Activated CD8-positive, alpha-beta T cell treated with anti-CD3 and anti-CD28 coated beads for 36 hours (primary cell): Measurements from ENCODE around the gene TGFB1I1. TPM values are rescaled to one million over a fixed set of nuclear protein-coding genes. Genes with fewer than 3 reads are reported as not detected.
A peak's percentile ranks its signal among the peaks of the same experiment; 100 is the strongest.

Experiments
- ATAC-seq: fragments of 200-7000 bp; cut with Tn5 transposase; one replicate; pipeline ENCODE4 v1.10.0; 2021; ENCODE audit warnings: mild to moderate bottlenecking, moderate library complexity
- CTCF ChIA-PET: fragments of 350-600 bp; sonication (Branson Sonifier 250); formaldehyde crosslinking; loops from one replicate; lab custom pipeline; 2021; ENCODE audit warnings: antibody characterized with exemption; lab: Charles Lee
- POLR2A ChIA-PET: fragments of 350-600 bp; sonication (Branson Sonifier 250); formaldehyde crosslinking; loops from one replicate; lab custom pipeline; 2021; ENCODE audit warnings: antibody characterized with exemption; lab: Charles Lee
- DNase-seq: peaks from one replicate; pipeline ENCODE4 v3.0.0-alpha.2; 2020
- H3K27ac Mint-ChIP-seq: one replicate; pipeline ENCODE4 v1.8.0; 2021; ENCODE audit warnings: mild to moderate bottlenecking, mixed read lengths
- H3K27me3 Mint-ChIP-seq: one replicate; pipeline ENCODE4 v1.8.0; 2021; ENCODE audit warnings: mixed read lengths
- H3K36me3 Mint-ChIP-seq: one replicate; pipeline ENCODE4 v1.8.0; 2021; ENCODE audit warnings: low read depth, mixed read lengths
- H3K4me1 Mint-ChIP-seq: one replicate; pipeline ENCODE4 v1.8.0; 2021; ENCODE audit warnings: low read depth, mixed read lengths
- H3K4me3 Mint-ChIP-seq: one replicate; pipeline ENCODE4 v1.8.0; 2021; ENCODE audit warnings: mild to moderate bottlenecking, moderate library complexity, mixed read lengths
- H3K9me3 Mint-ChIP-seq: one replicate; pipeline ENCODE4 v1.8.0; 2021; ENCODE audit warnings: mixed read lengths
- intact Hi-C: fragments of 100-400 bp; cut with micrococcal nuclease; formaldehyde crosslinking; loops from one replicate; pipeline ENCODE4 v1.10.0; 2022
- total RNA-seq, 2 experiments: library from RNA; stranded (reverse); gene quantifications; one replicate each; pipeline ENCODE4 v1.2.3, GENCODE V29; 2021
- TF ChIP-seq, protein P1 (sequence below): fragments of 200-600 bp; IDR thresholded peaks from one replicate; pipeline ENCODE4 v1.8.0; 2022; ENCODE audit warnings: antibody characterized with exemption, mild to moderate bottlenecking

Gene TGFB1I1
- total RNA-seq, 2 experiments from 2014 or later = 0.92 to 1.2 TPM

DNA sequence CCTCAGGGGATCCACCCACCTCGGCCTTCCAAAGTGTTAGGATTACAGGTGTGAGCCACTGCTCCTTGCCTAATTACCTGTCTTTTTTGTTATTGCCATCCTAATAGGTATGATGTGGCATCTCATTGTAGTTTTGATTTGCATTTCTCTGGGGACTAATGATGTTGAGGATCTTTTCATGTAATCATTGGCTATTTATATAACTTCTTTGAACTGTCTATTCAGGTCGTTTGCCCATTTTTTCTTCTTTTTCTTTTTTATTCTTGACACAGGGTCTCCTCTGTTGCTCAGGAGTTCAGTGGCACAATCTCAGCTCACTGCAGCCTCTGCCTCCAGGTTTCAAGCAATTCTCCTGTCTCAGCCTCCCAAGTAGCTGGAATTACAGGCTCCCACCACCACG lies 1.3 kb upstream of the TGFB1I1 start:
- ChIA-PET CTCF (interaction anchor here (10.2 kb wide), 1 partner anchor 11 kb away, joined by 70 read pairs; the partner anchor contains the start of gene ARMC5), POLR2A (no interaction called here)
- ATAC-seq (no peak), DNase-seq (no peak)
- Mint-ChIP-seq H3K4me3 (no peak overlapping the region), H3K9me3 (no peaks in the 10 kb centered on the region), H3K27me3 (peaks cover 19% of the 10 kb centered on the region), H3K27ac (no peak overlapping the region), H3K4me1 (peaks cover 15% of the 10 kb centered on the region), H3K36me3 (peaks cover 12% of the 10 kb centered on the region)
- intact Hi-C loops = no loop called here
- TF ChIP-seq, protein P1, sequence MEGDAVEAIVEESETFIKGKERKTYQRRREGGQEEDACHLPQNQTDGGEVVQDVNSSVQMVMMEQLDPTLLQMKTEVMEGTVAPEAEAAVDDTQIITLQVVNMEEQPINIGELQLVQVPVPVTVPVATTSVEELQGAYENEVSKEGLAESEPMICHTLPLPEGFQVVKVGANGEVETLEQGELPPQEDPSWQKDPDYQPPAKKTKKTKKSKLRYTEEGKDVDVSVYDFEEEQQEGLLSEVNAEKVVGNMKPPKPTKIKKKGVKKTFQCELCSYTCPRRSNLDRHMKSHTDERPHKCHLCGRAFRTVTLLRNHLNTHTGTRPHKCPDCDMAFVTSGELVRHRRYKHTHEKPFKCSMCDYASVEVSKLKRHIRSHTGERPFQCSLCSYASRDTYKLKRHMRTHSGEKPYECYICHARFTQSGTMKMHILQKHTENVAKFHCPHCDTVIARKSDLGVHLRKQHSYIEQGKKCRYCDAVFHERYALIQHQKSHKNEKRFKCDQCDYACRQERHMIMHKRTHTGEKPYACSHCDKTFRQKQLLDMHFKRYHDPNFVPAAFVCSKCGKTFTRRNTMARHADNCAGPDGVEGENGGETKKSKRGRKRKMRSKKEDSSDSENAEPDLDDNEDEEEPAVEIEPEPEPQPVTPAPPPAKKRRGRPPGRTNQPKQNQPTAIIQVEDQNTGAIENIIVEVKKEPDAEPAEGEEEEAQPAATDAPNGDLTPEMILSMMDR = no peak

DNA sequence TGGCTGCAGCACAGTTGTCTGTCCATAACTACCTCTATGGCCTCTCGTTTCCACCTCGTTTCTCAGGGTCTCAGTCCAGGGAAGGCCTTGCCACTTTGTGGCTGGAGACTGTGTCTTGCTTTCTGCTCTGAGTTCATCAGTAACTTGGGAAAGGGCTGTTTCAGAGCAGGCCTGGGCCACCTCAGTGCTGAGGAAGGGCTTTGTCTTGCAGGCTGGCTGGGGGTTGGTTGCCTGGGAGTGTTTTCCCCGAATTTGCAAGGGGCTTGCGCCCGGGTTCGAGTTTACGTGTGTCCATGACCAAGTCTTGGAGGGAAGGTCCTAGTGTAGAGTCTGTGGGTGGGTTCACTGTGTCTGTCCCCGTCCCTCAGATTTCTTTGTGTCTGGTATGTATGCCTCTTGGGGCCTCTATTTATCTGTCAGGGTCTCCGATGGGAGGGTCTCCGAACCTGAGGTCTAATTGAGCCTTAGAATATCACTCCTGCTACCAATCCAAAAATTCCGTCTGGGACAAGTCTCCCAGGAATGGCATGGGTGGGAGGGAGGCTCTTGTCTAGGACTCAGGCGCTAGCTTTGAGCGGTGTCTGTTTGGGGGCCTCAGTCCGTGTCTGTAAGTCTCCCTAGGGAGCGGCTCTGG lies 594 bp upstream of the TGFB1I1 start:
- no peak overlapping the region for H3K4me3 Mint-ChIP-seq
- POLR2A ChIA-PET = no interaction called here

DNA sequence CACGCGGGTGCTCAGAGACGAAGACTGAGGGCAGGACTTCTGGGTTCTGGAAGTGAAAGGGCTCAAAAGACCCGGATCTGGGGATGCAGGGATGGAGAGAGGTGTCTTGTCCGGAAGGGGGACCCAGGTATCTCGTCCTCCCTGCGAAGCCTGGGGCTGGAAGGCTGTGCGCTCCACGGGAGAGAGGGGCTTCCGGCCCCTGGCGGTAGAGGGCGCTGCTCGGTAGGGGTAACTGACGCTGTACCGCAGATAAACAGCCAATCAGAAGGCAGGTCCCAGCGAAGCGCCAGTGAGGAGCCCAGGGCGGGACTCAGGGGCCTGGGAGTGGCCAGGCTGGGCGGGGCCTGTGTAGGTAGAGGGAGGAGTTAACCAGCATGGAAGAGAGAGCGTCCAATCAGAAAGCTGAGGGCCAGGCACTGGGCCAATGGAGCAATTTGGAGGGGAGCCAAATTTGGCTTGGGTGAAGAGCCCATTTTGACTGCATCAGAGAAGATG lies 804 bp downstream of the TGFB1I1 start:
- Mint-ChIP-seq H3K4me1 (peaks cover 16% of the 10 kb centered on the region), H3K9me3 (no peaks in the 10 kb centered on the region), H3K4me3 (peak overlapping the region; percentile 60), H3K27me3 (peaks cover 19% of the 10 kb centered on the region), H3K36me3 (no peaks in the 10 kb centered on the region), H3K27ac (no peak overlapping the region)
- DNase-seq (peak; percentile 67), ATAC-seq (peak; percentile 61)
- TF ChIP-seq, protein P1 = peak; percentile 61
- POLR2A ChIA-PET = no interaction called here
- CTCF ChIA-PET = interaction anchor here (10.2 kb wide), 1 partner anchor 14 kb away, joined by 70 read pairs; the partner anchor contains the start of gene ARMC5
- intact Hi-C loops = no loop called here

More for the DNA sequence above, 594 bp upstream of the TGFB1I1 start:
- Mint-ChIP-seq H3K36me3 (peaks cover 8% of the 10 kb centered on the region), H3K27ac (no peak overlapping the region), H3K4me1 (peaks cover 20% of the 10 kb centered on the region), H3K9me3 (no peaks in the 10 kb centered on the region), H3K27me3 (peaks cover 19% of the 10 kb centered on the region)
- ATAC-seq = no peak
- intact Hi-C loops = no loop called here
- no peak for DNase-seq
- TF ChIP-seq, protein P1 = no peak
- CTCF ChIA-PET = interaction anchor here (10.2 kb wide), 1 partner anchor 12 kb away, joined by 70 read pairs; the partner anchor contains the start of gene ARMC5

DNA sequence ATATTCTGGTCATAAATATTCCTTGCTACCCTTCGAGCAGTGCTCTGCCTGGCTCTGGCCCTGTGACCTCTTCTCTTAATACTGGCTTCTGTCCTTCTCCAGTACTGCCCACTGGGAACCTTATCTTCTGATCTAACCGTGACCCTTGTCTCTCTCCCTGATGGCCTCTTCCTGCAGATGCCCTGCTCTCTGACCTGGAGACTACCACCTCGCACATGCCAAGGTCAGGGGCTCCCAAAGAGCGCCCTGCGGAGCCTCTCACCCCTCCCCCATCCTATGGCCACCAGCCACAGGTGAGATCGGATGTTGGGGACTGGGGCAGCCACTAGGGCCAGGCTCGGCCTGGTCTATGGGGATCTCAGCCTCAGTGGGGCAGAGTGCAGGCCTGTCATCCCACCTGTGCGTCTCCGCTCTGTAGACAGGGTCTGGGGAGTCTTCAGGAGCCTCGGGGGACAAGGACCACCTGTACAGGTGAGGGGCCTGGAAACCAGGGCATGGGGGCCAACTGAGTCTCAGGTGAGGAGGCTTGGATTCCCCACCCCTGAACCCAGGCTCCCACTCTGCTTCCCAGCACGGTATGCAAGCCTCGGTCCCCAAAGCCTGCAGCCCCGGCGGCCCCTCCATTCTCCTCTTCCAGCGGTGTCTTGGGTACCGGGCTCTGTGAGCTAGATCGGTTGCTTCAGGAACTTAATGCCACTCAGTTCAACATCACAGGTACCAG lies 1.5 kb downstream of the TGFB1I1 start:
- ChIA-PET CTCF (interaction anchor here (10.2 kb wide), 1 partner anchor 14 kb away, joined by 70 read pairs; the partner anchor contains the start of gene ARMC5), POLR2A (no interaction called here)
- DNase-seq = no peak
- H3K27me3 Mint-ChIP-seq = peaks cover 19% of the 10 kb centered on the region
- no peak overlapping the region for H3K27ac Mint-ChIP-seq
- intact Hi-C loops = no loop called here
- peaks cover 19% of the 10 kb centered on the region for H3K4me1 Mint-ChIP-seq
- TF ChIP-seq, protein P1 = no peak
- no peak overlapping the region for H3K4me3 Mint-ChIP-seq
- H3K36me3 Mint-ChIP-seq = no peaks in the 10 kb centered on the region
- ATAC-seq = no peak
- no peaks in the 10 kb centered on the region for H3K9me3 Mint-ChIP-seq
